GM13976 (cell line): ENCODE results near the gene DAZAP1.

ENCODE experiments used
- DNase-seq: peaks from one replicate; pipeline ENCODE4 v3.0.0; 2012; ENCODE audit warnings: low spot score
- in situ Hi-C: fragments of 300-500 bp; cut with MboI; formaldehyde crosslinking; loops from one replicate; pipeline ENCODE4 v1.12.0; 2022; ENCODE audit warnings: low sequenced_read_pairs, mixed read lengths, inconsistent platforms; ENCODE audit not compliant: unreplicated experiment
- TF ChIP-seq, protein P1 (sequence below): IDR thresholded peaks from 2 replicates; pipeline ENCODE4 v1.5.1; 2012; ENCODE audit warnings: borderline replicate concordance, mild to moderate bottlenecking; ENCODE audit not compliant: insufficient read depth; ENCODE audit errors: extremely low read depth, missing control alignments, control extremely low read depth

Gene DAZAP1

GRCh38 chr19:1387684-1388636, 19.4 kb upstream of the DAZAP1 start:
- TF ChIP-seq, protein P1, sequence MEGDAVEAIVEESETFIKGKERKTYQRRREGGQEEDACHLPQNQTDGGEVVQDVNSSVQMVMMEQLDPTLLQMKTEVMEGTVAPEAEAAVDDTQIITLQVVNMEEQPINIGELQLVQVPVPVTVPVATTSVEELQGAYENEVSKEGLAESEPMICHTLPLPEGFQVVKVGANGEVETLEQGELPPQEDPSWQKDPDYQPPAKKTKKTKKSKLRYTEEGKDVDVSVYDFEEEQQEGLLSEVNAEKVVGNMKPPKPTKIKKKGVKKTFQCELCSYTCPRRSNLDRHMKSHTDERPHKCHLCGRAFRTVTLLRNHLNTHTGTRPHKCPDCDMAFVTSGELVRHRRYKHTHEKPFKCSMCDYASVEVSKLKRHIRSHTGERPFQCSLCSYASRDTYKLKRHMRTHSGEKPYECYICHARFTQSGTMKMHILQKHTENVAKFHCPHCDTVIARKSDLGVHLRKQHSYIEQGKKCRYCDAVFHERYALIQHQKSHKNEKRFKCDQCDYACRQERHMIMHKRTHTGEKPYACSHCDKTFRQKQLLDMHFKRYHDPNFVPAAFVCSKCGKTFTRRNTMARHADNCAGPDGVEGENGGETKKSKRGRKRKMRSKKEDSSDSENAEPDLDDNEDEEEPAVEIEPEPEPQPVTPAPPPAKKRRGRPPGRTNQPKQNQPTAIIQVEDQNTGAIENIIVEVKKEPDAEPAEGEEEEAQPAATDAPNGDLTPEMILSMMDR: no peak
- no peak for DNase-seq
- in situ Hi-C loops: no loop called here

GRCh38 chr19:1388637-1389026, 18.8 kb upstream of the DAZAP1 start:
- no peak for DNase-seq
- TF ChIP-seq, protein P1: no peak
- in situ Hi-C loops: no loop called here

DNA sequence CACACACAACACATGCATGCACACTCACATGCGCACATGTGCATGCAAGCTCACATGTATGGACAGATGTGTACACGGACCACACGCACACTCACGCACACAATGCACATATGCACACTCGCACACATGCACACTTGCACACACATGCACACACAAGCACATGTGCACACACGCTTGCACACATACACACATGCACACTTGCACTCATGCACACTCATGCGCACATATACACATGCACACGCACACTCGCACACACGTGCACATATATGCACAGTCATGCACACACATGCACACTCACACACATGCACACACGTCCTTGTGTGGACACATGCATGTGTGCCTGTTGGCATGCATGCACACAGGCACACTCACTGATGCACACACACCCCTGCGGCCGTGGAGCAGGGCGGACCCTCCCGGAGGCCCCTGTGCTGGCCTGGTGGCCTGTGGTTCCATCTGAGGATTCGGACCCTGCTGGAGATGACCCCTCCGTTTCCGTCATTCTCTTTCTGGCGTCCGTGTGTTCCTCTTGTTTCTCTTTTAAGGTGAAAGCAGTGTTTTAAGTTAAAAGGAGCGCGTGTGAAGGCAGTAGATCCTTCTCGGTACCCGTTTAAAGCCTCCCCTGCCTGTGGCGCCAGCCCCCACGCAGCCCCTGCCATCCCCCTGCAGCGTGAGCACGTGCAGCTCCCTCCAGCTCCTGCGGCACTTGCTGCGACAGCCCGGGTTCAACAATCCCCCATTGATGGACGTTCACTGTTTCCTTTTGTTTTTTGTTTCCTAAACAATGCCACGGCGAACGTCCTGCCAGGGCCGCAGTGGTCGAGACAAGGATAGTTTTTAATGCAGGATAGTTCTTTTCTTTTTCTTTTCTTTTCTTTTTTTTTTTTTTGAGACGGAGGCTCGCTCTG, 18.1 kb upstream of the DAZAP1 start:
- no peak for DNase-seq
- TF ChIP-seq, protein P1: no peak
- in situ Hi-C loops: no loop called here

- in situ Hi-C loops: no loop called here
- DNase-seq: no peak
- TF ChIP-seq, protein P1: no peak
Measured at GRCh38 chr19:1390890-1391423, 16.4 kb upstream of the DAZAP1 start.

DNA sequence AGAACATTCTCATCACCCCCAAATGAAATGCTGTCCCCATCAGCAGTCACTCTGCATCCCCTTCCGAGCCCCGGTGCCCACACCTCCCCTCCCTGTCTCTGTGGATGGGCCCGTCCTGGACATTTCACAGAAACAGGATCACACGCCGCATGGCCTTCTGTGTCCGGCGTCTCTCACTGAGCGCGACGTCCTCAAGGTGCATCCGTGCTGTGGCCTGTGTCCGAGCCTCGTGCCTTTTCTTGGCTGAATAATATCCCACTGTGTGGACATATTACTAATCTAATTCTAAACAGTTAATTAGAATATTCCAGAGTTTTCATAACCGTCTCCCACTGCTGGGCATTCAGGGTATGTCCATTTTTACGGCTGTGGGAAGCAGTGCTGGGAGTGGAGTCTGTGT, 15.0 kb upstream of the DAZAP1 start:
- in situ Hi-C loops: no loop called here
- TF ChIP-seq, protein P1: no peak
- DNase-seq: no peak

DNA sequence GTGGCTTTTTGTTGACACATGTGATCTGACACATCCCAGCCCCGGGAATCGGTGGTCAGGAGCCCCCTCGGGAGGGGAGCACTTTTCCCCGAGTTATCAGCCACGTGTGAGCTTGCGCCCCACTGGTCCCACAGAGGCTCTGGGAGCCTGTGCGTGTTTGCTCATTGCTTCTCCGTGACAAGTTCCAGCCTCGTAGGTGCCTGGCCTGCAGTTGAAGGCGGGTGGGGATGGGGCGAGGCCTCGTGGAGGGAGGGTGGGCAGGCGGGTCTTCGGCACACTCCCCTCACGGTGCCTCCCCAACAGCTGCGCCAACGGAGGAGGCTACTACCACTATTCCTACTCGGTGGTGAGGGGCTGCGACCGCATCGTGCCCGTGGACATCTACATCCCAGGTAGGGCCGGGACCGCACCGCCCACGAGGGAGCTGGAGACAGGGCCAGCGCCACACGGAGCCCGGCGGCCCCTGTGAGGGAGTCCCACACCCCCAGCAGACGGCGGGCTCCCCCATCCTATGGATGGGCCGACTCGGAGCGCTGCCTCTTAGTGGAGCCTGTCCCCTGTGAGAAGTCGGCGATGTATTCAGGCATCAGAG, 14.4 kb upstream of the DAZAP1 start:
- in situ Hi-C loops: no loop called here
- DNase-seq: no peak
- TF ChIP-seq, protein P1: no peak
